Stimulated activated CD8-positive, alpha-beta memory T cell treated with anti-CD3 and anti-CD28 coated beads, Interleukin-15, amount 100 ng/mL, for 4 hours (primary cell): ENCODE measurements around the gene LCE6A.

Source experiments
- DNase-seq, 2 donors: peaks; one replicate each; pipeline ENCODE4 v3.0.0-alpha.2; 2020; ENCODE audit warnings: low read depth in 2 of 2

Gene LCE6A

DNA sequence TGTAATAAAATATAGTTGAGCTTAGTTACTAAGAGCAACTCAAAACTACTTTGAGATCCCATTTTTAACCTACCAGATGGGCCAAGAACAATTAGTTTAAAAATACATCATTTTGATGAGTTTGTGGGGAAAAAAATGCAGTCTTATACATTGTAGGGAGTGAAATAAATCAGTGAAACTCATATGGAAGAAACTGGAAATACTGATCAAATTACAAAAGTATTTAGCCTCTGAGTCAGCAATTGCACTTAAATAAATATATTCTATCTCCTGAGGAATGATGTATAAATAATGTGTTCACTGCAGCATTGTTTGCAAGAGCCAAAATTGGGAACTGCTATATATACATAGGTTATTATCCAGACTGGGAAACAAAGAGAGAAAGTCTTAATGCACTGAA, 30.8 kb downstream of the LCE6A start:
- no peak for DNase-seq

DNA sequence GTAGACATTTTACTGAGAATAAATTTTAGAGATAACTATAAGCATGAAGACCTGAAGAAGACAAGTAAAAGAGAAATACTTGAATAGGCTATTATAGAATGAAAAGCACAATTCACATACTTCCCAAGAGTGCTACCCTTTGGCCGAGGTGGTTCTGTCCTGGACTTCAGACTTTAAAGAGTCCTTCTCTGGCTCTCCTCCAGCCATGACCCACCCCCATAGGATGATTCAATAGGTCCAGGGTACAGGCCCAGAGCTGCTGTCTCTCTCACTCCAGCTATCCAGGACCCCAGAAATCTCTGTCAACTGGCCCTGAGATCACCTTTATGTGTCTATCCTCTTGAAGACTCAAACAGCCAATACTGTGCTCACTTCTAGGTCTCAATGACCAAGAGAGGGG, 34.2 kb downstream of the LCE6A start:
- DNase-seq: no peak

DNA sequence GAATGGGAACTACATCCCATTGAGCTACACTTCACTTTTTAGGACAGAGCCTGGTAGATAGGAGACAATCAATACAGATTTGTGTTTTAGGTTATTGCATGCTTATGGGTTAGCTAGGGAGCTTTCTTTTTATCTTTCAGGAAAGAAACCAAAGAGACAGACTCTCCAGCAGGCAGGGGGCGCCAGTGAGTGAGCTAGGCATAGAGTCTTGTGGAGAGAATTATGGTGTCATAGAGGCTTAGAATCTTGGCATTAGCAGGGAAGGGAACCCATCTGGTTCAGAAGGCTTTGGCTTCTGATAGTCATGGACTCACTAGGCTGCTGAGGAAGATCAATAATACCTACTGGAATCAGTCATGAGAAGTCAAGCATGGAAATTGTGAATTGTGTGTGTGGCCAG, 35.4 kb downstream of the LCE6A start, which contains the start of gene SMCP:
SMCP (plus strand) TSS at position 281 of the 400 bp plus-strand sequence. CDS start 6,101 bp downstream, outside the sequence.
- DNase-seq: no peak

DNA sequence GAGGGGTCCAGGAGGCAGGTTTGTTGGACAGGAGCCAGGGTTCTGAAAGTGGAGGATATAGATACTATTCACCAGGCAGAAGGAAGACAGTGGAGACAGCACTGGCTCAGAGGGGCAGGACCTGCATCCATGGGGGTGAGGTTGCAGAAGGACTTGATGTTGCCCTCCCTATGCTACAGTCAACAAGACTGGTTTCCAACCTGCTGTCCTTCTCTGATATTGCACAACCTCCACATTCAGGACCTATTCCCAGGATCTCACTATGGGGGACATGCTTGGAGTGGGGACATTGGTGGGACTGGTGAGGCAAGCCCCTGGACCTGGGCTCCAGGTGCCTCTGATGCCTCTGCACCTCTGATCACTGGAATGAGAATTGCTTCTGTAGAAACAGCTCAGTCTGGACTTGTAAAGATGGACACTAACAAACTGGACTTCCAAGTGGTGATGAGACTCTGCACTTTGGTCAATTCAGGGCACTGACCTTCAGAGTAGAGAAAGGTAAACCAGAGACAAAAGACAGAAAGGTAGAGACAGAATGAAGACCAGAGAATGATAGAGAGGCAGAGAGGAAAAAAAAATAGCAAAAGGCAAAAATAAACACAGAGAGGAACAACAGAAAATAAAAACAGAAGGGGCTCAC, 37.0 kb downstream of the LCE6A start:
- DNase-seq: no peak

DNA sequence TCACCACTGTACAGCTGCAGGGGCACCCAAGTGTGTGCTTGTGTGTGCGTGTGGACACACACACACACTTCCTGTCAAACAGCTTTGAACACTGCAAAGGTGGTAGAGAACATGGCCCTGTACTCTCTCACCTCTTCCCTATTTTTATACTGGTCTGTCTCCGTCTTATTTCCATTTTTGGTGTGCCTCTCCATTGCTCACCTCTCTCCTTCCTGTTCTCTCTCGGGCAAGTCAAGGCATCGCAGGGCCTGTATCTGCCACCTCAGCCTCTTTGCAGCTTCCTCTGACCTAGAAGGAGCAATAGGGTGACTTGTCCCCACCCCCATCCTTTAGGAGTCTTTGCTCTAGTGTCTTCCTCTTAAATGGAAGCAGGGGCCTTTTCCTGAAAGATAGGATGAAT, 37.7 kb downstream of the LCE6A start:
- DNase-seq: no peak

DNA sequence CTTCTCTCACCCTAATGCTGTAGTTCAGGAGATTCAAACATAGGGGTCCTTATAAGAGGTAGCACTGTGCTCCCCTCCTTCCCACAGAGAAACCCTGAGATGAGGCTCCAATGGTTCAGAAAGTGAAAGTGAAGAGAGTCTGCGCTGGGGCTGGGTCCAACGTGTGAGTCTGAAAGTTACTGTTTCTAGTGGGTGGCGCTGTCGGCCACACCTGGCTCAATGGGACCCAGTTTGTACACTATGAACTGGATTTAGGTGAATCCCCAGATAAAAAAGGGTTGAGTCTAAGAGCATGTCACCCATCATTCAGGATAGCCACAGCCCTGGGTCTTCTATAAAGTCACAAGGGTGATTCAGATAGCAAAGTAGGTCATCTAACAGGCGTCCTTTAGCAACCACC, 38.3 kb downstream of the LCE6A start:
- DNase-seq: no peak

DNA sequence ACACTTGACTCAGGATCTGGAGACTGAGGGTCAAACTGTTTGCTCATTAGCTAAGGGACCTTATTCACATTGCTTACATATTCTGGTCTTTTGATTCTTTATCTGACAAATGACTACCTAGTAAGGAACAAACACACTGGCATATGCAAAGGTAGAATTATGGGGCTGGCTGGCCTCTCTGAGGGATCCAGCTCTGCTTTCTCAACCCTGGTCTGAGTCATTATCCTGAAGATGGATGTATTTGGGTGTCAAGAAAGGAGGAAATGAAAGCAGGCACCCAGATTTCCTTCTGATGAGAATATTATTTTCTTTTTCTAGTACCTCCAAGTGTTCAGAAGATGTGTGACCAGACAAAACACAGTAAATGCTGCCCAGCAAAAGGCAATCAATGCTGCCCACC, 41.4 kb downstream of the LCE6A start:
- no peak for DNase-seq

DNA sequence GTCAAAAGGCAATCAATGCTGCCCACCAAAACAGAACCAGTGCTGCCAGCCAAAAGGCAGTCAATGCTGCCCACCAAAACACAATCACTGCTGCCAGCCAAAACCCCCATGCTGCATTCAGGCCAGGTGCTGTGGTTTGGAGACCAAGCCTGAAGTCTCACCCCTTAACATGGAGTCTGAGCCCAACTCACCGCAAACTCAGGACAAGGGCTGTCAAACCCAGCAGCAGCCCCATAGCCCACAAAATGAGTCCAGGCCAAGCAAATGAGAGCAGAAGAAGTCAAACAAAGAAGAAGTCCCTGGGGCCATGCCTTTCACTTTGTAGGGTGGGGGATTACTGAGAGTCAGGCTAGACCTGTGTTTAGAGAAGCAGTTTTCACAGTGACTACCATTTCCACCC, 41.9 kb downstream of the LCE6A start:
- DNase-seq: no peak

DNA sequence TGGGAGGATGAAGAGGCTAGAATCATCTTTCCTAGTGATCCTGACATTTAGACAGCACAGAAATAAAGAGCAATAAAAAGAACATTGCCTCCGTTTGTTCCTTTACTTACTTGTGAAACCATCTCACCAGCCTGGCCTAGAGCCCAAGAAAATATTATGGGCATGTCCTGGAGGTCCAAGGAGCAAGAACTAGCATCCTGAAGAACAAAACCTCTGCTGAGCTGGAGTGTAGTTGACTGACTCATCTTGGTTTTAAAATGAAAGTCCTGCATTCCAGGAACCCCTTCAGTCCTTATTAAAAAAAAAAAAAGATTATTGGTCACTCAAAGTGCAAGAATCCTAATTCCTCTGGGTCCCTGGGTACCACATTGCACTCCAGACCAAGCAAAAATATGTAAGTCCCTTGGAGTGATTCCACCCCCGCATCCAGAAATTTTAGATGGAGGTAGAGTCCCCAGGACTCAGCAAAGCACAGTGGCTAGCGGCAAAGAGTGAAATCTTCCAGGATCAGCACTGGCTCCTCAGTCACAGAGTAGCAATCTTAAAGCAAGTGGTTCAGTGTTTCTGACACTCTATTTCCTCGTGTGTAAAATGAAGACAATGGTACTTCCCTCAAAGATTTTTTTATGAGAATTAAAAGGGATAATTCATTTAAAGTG, 42.4 kb downstream of the LCE6A start:
- no peak for DNase-seq

DNA sequence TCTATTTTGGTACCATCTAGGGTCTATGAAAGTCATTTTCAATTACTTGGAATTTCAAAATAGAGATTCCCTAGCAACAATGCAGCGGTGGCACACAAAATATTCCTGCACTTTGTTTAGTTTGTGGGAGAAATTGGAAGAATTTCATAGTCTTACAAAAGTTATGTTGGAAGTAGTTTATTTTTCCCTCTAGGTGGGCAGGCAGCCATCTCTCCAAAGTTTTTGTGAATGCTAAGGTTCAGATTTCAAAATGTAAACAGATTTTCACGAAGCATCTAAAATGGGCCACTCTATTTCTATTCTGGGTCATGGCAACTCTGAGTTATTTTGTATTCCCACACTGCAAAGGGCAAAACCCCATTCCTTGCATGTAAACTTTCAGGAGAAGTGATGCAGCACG, 43.4 kb downstream of the LCE6A start:
- DNase-seq: no peak

DNA sequence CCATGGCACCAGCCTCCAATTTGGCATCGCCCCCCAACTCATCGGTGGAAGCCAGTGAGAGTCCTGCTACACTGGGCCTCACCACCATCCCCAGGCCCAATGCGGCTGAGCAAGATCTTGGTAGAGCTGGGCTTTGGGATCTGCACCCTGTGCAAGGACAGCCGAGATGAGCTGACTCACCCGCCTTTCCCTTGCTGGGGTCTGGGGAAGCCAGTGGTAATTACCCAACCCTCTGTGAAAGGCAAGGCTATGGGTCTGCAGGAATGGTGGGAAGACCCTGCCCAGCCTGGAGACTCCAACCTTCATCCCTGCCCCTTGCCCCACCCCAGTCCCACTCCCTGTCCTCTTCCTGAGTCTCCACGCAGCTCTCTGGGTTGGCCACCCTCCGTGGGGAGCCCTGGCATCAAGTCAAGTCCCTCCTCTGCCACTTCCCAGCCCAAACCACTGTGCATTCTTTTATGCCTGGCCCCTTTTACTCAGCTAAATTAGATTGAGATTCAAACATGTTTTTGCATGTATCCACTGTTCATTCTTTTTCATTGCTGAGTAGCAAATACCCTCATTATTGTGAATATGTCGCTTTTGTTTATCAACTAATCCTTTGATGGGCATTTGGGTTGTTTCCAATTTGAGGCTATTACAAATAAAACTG, 44.2 kb downstream of the LCE6A start:
- DNase-seq: no peak

DNA sequence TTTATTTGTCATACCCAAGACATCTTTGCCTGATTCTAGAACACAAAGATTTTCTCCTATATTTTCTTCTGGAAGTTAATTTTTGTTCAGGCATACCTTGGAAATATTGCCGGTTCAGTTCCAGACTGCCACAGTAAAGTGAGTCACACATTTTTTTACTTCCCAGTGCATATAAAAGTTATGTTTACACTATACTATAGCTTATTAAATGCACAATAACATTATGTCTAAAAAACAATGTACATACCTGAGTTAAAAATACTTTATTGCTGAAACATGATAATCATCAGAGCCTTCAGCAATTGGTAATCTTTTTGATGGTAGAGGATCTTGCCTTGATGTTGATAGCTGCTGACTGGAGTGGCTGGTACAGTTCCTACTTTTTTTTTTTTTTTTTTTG, 45.5 kb downstream of the LCE6A start:
- no peak for DNase-seq
